ENCODE results near the gene DNM3.
"Not testable (repeated sequence)": the region's sequence is repeated elsewhere in the genome, so short reads cannot be mapped to it uniquely, and the experiment has no call there.

The DNM3 gene

DNA sequence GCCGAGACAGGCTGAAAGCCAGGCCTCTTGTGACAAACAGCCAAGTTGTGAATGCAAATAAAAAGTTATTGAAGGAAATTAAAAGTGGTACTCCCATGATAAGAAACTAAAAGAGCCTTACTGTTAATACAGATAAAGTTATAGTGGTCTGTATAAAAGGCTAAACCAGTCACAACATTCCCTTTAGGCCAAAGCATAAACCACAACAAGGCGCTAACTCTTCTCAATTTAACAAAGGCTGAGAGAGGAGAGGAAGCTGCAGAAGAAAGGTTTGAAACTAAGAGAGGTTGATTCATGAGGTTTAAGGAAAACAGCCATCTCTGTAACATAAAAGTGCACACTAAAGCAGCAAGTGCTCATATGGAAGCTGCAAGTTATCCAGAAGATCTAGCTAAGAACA lies 589.9 kb downstream of the DNM3 start:
- Histone ChIP-seq H3K4me1 (ENCODE audit: control insufficient read depth, low read length) (no peaks in the 10 kb centered on the region), H3K9me3 (ENCODE audit: control insufficient read depth, insufficient read depth, low read length) (no peaks in the 10 kb centered on the region), H3K4me3 (ENCODE audit: low read length) (no peak overlapping the region), H3K79me2 (ENCODE audit: control insufficient read depth, low read length) (no peaks in the 10 kb centered on the region), H3K9me2 (replicated peaks; ENCODE audit: control insufficient read depth, low read length) (no peaks in the 10 kb centered on the region), H3F3A (ENCODE audit: control insufficient read depth, insufficient read depth) (no peaks in the 10 kb centered on the region), H3K4me2 (ENCODE audit: low read length) (no peak overlapping the region), H3K27ac (ENCODE audit: low read depth, low read length) (no peak overlapping the region), H4K20me1 (ENCODE audit: control insufficient read depth, insufficient read depth, low read depth, low read length) (no peaks in the 10 kb centered on the region), H3K36me3 (ENCODE audit: control insufficient read depth, low read length) (no peaks in the 10 kb centered on the region), H3K27me3 (ENCODE audit: control insufficient read depth, low read length) (no peaks in the 10 kb centered on the region)
- TF ChIP-seq, protein P1, sequence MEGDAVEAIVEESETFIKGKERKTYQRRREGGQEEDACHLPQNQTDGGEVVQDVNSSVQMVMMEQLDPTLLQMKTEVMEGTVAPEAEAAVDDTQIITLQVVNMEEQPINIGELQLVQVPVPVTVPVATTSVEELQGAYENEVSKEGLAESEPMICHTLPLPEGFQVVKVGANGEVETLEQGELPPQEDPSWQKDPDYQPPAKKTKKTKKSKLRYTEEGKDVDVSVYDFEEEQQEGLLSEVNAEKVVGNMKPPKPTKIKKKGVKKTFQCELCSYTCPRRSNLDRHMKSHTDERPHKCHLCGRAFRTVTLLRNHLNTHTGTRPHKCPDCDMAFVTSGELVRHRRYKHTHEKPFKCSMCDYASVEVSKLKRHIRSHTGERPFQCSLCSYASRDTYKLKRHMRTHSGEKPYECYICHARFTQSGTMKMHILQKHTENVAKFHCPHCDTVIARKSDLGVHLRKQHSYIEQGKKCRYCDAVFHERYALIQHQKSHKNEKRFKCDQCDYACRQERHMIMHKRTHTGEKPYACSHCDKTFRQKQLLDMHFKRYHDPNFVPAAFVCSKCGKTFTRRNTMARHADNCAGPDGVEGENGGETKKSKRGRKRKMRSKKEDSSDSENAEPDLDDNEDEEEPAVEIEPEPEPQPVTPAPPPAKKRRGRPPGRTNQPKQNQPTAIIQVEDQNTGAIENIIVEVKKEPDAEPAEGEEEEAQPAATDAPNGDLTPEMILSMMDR (IDR thresholded peaks at IDR 0.05; ENCODE audit: low read depth, low read length, poor library complexity, severe bottlenecking), result no peak
- TF ChIP-seq EZH2phosphoT487 (IDR thresholded peaks at IDR 0.05; ENCODE audit: borderline replicate concordance, low read length), result no peak

DNA sequence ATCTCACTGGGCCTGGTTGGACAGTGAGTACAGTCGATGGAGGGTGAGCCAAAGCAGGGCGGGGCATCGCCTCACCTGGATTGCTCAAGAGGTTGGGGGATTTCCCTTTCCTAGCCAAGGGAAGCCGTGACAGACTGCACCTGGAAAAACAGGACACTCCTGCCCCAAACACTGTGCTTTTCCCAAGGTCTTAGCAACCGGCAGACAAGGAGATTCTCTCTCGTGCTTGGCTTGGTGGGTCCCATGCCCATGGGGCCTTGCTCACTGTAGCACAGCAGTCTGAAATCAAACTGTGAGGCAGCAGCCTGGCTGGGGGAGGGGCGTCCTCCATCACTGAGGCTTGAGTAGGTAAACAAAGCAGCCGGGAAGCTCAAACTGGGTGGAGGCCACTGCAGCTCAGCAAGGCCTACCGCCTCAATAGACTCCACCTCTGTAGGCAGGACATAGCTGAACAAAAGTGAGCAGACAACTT lies 590.5 kb downstream of the DNM3 start:
- Histone ChIP-seq H4K20me1 (ENCODE audit: control insufficient read depth, insufficient read depth, low read depth, low read length) (no peaks in the 10 kb centered on the region), H3K27me3 (ENCODE audit: control insufficient read depth, low read length) (no peaks in the 10 kb centered on the region), H3F3A (ENCODE audit: control insufficient read depth, insufficient read depth) (no peaks in the 10 kb centered on the region), H3K27ac (ENCODE audit: low read depth, low read length) (no peak overlapping the region), H3K4me2 (ENCODE audit: low read length) (no peak overlapping the region), H3K79me2 (ENCODE audit: control insufficient read depth, low read length) (no peaks in the 10 kb centered on the region), H3K9me2 (replicated peaks; ENCODE audit: control insufficient read depth, low read length) (no peaks in the 10 kb centered on the region), H3K4me3 (ENCODE audit: low read length) (no peak overlapping the region), H3K9me3 (ENCODE audit: control insufficient read depth, insufficient read depth, low read length) (no peaks in the 10 kb centered on the region), H3K4me1 (ENCODE audit: control insufficient read depth, low read length) (no peaks in the 10 kb centered on the region), H3K36me3 (ENCODE audit: control insufficient read depth, low read length) (no peaks in the 10 kb centered on the region)
- TF ChIP-seq EZH2phosphoT487 (IDR thresholded peaks at IDR 0.05; ENCODE audit: borderline replicate concordance, low read length), result no peak
- TF ChIP-seq, protein P1 (IDR thresholded peaks at IDR 0.05; ENCODE audit: low read depth, low read length, poor library complexity, severe bottlenecking), result no peak

- H3K4me1 ChIP-seq (ENCODE audit: control insufficient read depth, low read length); H3K79me2 ChIP-seq (ENCODE audit: control insufficient read depth, low read length); H3K4me3 ChIP-seq (ENCODE audit: low read length); H3K27ac ChIP-seq (ENCODE audit: low read depth, low read length); H4K20me1 ChIP-seq (ENCODE audit: control insufficient read depth, insufficient read depth, low read depth, low read length); H3F3A ChIP-seq (ENCODE audit: control insufficient read depth, insufficient read depth); H3K4me2 ChIP-seq (ENCODE audit: low read length); H3K9me3 ChIP-seq (ENCODE audit: control insufficient read depth, insufficient read depth, low read length); H3K27me3 ChIP-seq (ENCODE audit: control insufficient read depth, low read length); H3K9me2 ChIP-seq (replicated peaks; ENCODE audit: control insufficient read depth, low read length): not testable (repeated sequence)
- peaks cover 14% of the 10 kb centered on the region for H3K36me3 ChIP-seq (ENCODE audit: control insufficient read depth, low read length)
Observed at GRCh38 chr1:172437183-172437582, 595.9 kb downstream of the DNM3 start.

GRCh38 chr1:172442404-172442803 lies 601.1 kb downstream of the DNM3 start:
- H3K36me3 ChIP-seq (ENCODE audit: control insufficient read depth, low read length), result peaks cover 20% of the 10 kb centered on the region
- TF ChIP-seq, protein P1 (IDR thresholded peaks at IDR 0.05; ENCODE audit: low read depth, low read length, poor library complexity, severe bottlenecking), result no peak
- TF ChIP-seq EZH2phosphoT487 (IDR thresholded peaks at IDR 0.05; ENCODE audit: borderline replicate concordance, low read length), result no peak
- no peaks in the 10 kb centered on the region for H4K20me1 ChIP-seq (ENCODE audit: control insufficient read depth, insufficient read depth, low read depth, low read length)
- no peaks in the 10 kb centered on the region for H3K27me3 ChIP-seq (ENCODE audit: control insufficient read depth, low read length)
- no peak overlapping the region for H3K27ac ChIP-seq (ENCODE audit: low read depth, low read length)
- H3K4me2 ChIP-seq (ENCODE audit: low read length), result peak overlapping the region; percentile 81
- H3K4me3 ChIP-seq (ENCODE audit: low read length), result peak overlapping the region; percentile 84; the same call in 1 of the 2 replicates
- no peaks in the 10 kb centered on the region for H3K9me2 ChIP-seq (replicated peaks; ENCODE audit: control insufficient read depth, low read length)
- peaks cover 13% of the 10 kb centered on the region for H3K4me1 ChIP-seq (ENCODE audit: control insufficient read depth, low read length)
- 0 out of 2 replicates have a peak, but pooled peaks cover 2% of the 10 kb centered on the region for H3F3A ChIP-seq (ENCODE audit: control insufficient read depth, insufficient read depth)
- H3K9me3 ChIP-seq (ENCODE audit: control insufficient read depth, insufficient read depth, low read length), result no peaks in the 10 kb centered on the region
- peaks cover 21% of the 10 kb centered on the region for H3K79me2 ChIP-seq (ENCODE audit: control insufficient read depth, low read length)

All from DOHH2 (cell line).